Measurements from ENCODE around the gene QRSL1. TPM values are rescaled to one million over a fixed set of nuclear protein-coding genes. Genes with fewer than 3 reads are reported as not detected.
"Not testable (repeated sequence)": the region's sequence is repeated elsewhere in the genome, so short reads cannot be mapped to it uniquely, and the experiment has no call there.

Gene QRSL1
- total RNA-seq, 1 donor from 2014 or later: 22.0 TPM

- no peak for ATAC-seq
- DNase-seq (ENCODE audit: missing footprints): no peak
- intact Hi-C loops (cut with DNase I): no loop called here
Observed at GRCh38 chr6:106620931-106621672, 8.3 kb upstream of the QRSL1 start.

GRCh38 chr6:106622412-106622811 lies 7.0 kb upstream of the QRSL1 start:
- intact Hi-C loops (cut with DNase I): no loop called here
- ATAC-seq: no peak

GRCh38 chr6:106623039-106623438 lies 6.3 kb upstream of the QRSL1 start:
- ATAC-seq: no peak
- DNase-seq (ENCODE audit: missing footprints): no peak
- intact Hi-C loops (cut with DNase I): no loop called here

More at GRCh38 chr6:106622412-106622811, 7.0 kb upstream of the QRSL1 start:
- no peak for DNase-seq (ENCODE audit: missing footprints)

- intact Hi-C loops (cut with DNase I): no loop called here
- DNase-seq (ENCODE audit: missing footprints): no peak
- ATAC-seq: no peak
Observed at GRCh38 chr6:106626485-106626884, 2.9 kb upstream of the QRSL1 start.

- ATAC-seq; intact Hi-C loops (cut with DNase I): not testable (repeated sequence)
Observed at GRCh38 chr6:106627760-106628159, 1.6 kb upstream of the QRSL1 start.

GRCh38 chr6:106628658-106629102 lies 698 bp upstream of the QRSL1 start:
- intact Hi-C loops (cut with DNase I): no loop called here
- ATAC-seq (no peak), DNase-seq (ENCODE audit: missing footprints) (no peak)

More at GRCh38 chr6:106627760-106628159, 1.6 kb upstream of the QRSL1 start:
- not testable (repeated sequence) for DNase-seq (ENCODE audit: missing footprints)

- intact Hi-C loops (cut with DNase I): no loop called here
- no peak for ATAC-seq
- DNase-seq (ENCODE audit: missing footprints): no peak
Observed at GRCh38 chr6:106629859-106630163, 433 bp downstream of the QRSL1 start.

GRCh38 chr6:106630366-106630765 lies 988 bp downstream of the QRSL1 start:
- ATAC-seq (no peak), DNase-seq (ENCODE audit: missing footprints) (no peak)
- intact Hi-C loops (cut with DNase I): no loop called here

GRCh38 chr6:106631346-106631745 lies 2.0 kb downstream of the QRSL1 start:
- intact Hi-C loops (cut with DNase I): no loop called here
- no peak for ATAC-seq
- DNase-seq (ENCODE audit: missing footprints): no peak

GRCh38 chr6:106634565-106634964 lies 5.2 kb downstream of the QRSL1 start:
- no peak for DNase-seq (ENCODE audit: missing footprints)
- intact Hi-C loops (cut with DNase I): no loop called here
- no peak for ATAC-seq

- intact Hi-C loops (cut with DNase I): no loop called here
- DNase-seq (ENCODE audit: missing footprints): no peak
- ATAC-seq: peak; percentile 63
Observed at GRCh38 chr6:106637051-106637716, 7.8 kb downstream of the QRSL1 start.

- ATAC-seq: no peak
- intact Hi-C loops (cut with DNase I): no loop called here
- no peak for DNase-seq (ENCODE audit: missing footprints)
Observed at GRCh38 chr6:106637717-106638341, 8.5 kb downstream of the QRSL1 start.

- intact Hi-C loops (cut with DNase I): no loop called here
- no peak for DNase-seq (ENCODE audit: missing footprints)
- peak; percentile 42 for ATAC-seq
Observed at GRCh38 chr6:106639812-106640211, 10.4 kb downstream of the QRSL1 start.

GRCh38 chr6:106642476-106642875 lies 13.1 kb downstream of the QRSL1 start:
- DNase-seq (ENCODE audit: missing footprints) (no peak), ATAC-seq (no peak)
- intact Hi-C loops (cut with DNase I): no loop called here

GRCh38 chr6:106643061-106643460 lies 13.7 kb downstream of the QRSL1 start:
- DNase-seq (ENCODE audit: missing footprints) (no peak), ATAC-seq (no peak)
- intact Hi-C loops (cut with DNase I): no loop called here

GRCh38 chr6:106648651-106649308 lies 19.4 kb downstream of the QRSL1 start:
- DNase-seq (ENCODE audit: missing footprints) (no peak), ATAC-seq (no peak)
- intact Hi-C loops (cut with DNase I): no loop called here

- intact Hi-C loops (cut with DNase I): no loop called here
Observed at GRCh38 chr6:106658469-106658868, 29.1 kb downstream of the QRSL1 start.

GRCh38 chr6:106659859-106660258 lies 30.5 kb downstream of the QRSL1 start:
- intact Hi-C loops (cut with DNase I): no loop called here
- ATAC-seq (no peak), DNase-seq (ENCODE audit: missing footprints) (no peak)

More at GRCh38 chr6:106658469-106658868, 29.1 kb downstream of the QRSL1 start:
- no peak for ATAC-seq
- DNase-seq (ENCODE audit: missing footprints): no peak

- no peak for DNase-seq (ENCODE audit: missing footprints)
- intact Hi-C loops (cut with DNase I): no loop called here
- no peak for ATAC-seq
Observed at GRCh38 chr6:106662458-106662857, 33.1 kb downstream of the QRSL1 start.

Measured in Right ventricle myocardium inferior (tissue), 1 donor.